Frontal cortex (tissue), 4 donors: Measurements from ENCODE around the gene PEAK1. TPM values are rescaled to one million over a fixed set of nuclear protein-coding genes. Genes with fewer than 3 reads are reported as not detected.
"Not testable (repeated sequence)": the region's sequence is repeated elsewhere in the genome, so short reads cannot be mapped to it uniquely, and the experiment has no call there.

ENCODE experiments used
- DNase-seq, 2 donors: peaks; one replicate each; pipeline ENCODE4 v3.0.0; 2012; ENCODE audit warnings: low spot score in 2 of 2
- FAIRE-seq: peaks from 2 replicates; lab custom pipeline; 2012; peaks lifted over from hg19 to GRCh38; lab: Jason Lieb, UNC
- total RNA-seq: library from RNA; depleted of rRNA; stranded (reverse); fragments of >200 nt; gene quantifications from one replicate; pipeline ENCODE4 v1.2.3, GENCODE V29; 2014
- donor health status: control.
- donor health status: control.
- donor health status: control.

Gene PEAK1
- total RNA-seq, 1 donor from 2014 or later: 15.9 TPM

DNA sequence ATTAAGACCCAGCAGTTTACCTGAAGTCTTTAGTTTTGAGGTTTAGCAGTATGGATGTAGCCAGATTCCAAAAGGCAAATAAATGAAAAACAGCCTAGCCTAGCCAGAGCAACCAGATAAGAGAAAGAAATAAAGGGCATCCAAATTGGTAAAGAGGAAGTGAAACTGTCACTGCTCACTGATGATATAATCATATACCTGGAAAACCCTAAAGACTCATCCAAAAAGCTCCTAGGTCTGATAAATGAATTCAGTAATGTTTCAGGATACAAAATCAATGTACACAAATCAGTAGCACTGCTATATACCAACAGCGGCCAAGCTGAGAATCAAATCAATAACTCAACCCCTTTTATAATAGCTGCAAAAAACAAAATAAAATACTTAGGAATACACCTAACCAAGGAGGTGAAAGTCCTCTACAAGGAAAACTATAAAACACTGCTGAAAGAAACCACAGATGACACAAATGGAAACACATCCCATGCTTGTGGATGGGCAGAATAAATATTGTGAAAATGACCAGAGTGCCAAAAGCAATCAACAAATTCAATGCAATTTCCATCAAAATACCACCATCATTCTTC, 13.6 kb downstream of the PEAK1 start:
- not testable (repeated sequence) for FAIRE-seq, DNase-seq

GRCh38 chr15:77402740-77403379, 17.0 kb downstream of the PEAK1 start:
- DNase-seq (no peak), FAIRE-seq (no peak)

GRCh38 chr15:77400258-77400657, 19.6 kb downstream of the PEAK1 start:
- DNase-seq: no peak
- FAIRE-seq: no peak

DNA sequence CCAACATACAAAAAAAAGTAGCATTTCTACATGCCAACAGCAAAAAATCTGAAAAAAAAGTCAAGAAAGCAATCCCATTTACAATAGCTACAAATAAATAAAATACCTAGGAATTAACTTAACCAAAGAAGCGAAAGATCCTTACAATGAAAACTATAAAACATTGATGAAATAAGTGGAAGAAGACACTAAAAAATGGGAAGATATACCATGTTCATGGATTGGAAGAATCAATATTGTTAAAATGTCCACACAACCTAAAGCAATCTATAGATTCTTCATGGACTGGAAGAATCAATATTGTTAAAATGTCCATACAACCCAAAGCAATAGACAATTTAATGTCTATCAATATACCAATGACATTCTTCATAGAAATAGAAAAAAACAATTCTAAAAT, 21.0 kb downstream of the PEAK1 start:
- FAIRE-seq (no peak), DNase-seq (no peak)

GRCh38 chr15:77396692-77397091, 23.2 kb downstream of the PEAK1 start:
- no peak for FAIRE-seq

GRCh38 chr15:77395013-77395774, 24.7 kb downstream of the PEAK1 start:
- DNase-seq: no peak
- FAIRE-seq: no peak

More at GRCh38 chr15:77396692-77397091, 23.2 kb downstream of the PEAK1 start:
- no peak for DNase-seq

DNA sequence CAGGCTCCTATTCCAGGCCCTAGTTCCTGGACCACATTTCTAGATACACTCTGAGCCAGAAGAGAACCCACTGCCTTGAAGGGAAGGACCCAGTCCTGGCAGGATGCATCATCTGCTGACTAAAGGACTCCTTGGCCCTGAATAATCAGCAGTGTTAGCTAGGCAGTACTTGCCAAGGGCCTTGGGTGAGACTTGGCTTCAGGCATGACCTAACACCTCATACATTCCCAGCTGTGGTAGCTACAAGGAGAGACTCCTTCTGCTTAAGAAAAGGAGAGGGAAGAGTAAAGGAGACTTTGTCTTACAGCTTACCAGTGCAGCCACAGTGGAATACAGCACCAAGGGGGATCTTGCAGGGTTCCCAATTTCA, 26.4 kb downstream of the PEAK1 start:
- DNase-seq (no peak), FAIRE-seq (no peak)

DNA sequence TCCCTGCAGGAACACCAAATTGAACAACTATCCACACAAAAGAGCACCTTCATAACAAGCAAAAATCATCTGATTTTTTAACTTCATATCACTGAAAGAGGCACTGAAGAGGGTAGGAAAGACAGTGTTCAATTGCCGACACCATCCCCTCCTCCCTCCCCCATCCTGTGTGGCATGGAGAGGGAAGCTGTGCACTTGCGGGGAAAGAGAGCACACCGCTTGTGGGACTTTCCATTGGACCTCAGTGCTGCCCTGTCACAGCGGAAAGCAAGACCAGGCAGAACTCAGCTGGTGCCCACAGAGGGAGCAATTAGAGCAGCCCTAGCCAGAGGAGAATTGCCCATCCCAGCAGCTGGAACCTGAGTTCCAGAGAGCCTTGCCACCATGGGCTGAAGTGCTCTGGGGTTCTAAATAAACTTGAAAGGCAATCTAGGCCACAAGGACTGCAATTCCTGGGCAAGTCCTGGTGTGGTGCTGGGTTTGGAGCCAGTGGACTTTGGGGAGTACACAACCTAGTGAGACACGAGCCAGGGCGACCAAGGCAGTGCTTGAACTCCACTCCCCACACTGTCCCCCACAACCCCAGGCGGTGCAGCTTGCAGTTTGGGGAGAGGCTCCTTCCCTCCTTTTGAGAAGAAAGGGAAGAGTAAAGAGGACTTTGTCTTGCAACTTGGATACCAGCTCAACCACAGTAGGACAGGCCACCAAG, 27.0 kb downstream of the PEAK1 start:
- FAIRE-seq: no peak
- no peak for DNase-seq

DNA sequence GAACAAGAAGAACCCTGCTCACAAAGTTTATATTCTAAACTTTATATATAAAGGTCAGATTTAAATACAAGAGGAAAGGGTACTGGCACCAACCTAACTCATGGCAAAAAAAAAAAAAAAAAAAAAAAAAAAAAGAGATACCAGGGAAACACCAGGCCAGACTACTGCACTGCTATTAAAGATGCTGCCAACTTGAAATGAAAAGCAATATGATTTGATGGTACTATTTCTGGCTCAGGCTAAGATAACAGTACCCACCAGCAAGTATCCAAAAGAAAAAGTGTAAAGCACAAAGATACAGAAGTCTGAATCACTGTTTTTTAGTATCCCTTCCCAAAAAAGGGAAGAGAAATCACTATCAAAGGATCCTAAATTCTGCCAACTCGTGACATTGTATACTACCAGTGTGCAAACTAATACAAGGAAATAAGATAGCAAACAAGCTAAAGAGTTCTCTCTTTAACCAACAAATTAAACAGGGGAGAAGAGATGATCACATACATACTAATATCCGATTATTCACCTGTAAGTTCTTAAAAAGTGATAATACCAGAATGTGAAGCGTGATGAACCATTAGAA, 28.4 kb downstream of the PEAK1 start:
- FAIRE-seq (no peak), DNase-seq (no peak)

- FAIRE-seq (no peak), DNase-seq (no peak)
Measured at GRCh38 chr15:77387365-77388105, 32.4 kb downstream of the PEAK1 start.

- no peak for FAIRE-seq
- no peak for DNase-seq
Measured at GRCh38 chr15:77386626-77387025, 33.3 kb downstream of the PEAK1 start.

DNA sequence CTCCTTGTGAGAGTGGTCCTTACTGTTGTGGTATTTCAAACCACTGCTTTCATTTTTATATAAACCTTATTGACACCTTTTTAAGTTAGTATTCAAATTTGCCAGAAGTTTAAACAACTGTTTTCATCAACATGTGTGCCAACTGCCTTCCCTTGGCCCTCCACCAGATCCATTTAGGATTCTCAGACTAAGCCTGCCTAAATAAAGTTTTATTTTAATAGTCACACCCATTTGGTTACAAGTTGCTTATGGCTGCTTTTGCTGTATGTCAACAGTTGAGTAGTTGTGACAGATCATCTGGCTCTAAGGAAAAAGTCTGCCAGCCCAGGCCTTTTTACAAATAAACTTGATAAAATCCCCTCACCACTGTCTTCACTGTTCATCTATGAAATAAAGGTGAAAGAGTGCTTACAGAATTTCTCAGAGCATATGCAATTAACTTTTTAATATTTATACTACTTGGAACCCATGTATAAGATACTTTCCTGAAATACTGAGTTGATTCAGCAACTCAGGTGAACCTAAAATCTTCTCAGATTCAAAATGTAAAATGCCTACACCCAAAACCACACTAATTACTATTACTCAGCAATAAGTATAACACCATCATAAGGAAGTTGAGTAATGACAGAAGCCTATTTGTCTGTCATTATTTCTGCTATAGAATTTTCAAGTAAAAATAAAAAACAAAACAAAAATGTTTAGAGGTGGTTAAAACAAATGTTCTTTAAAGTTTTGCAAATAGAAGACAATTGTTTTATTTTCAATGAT, 35.1 kb downstream of the PEAK1 start:
- DNase-seq (no peak), FAIRE-seq (no peak)

- no peak for FAIRE-seq
- DNase-seq: no peak
Measured at GRCh38 chr15:77384086-77384485, 35.8 kb downstream of the PEAK1 start.

DNA sequence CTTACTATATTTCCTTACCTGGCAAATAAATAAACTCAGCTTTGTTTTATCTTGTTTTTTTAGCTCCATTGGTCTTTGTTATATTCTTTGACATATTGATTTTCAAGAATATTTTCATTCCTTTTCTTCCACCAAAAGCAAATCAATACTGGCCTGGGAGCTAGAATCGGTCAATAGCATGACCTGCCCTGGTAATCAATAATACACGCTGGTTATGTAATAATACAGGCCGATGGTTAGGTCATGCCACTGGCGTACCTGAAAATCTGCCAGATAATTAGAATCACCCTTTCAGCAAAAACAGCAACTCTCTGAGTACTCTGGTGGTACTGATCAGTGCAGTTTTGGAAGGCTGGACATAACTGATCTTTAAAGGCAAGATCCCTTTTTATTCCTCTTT, 39.9 kb downstream of the PEAK1 start:
- no peak for DNase-seq
- FAIRE-seq: no peak

DNA sequence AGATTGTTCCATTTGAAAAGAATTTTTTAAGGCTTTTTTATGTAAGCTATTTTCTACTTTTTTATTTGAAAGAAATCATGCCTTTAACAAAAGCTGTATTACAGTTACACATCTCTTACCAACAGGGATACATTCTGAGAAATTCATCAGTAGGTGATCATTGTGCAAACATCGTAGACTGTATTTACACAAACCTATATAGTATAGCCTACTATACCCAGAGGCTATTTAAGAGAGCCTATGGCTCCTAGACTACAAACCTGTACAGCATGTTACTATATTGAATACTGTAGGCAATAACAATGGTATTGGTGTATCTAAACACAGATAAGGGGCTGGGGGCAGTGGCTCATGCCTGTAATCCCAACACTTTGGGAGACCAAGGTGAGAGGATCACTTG, 43.1 kb downstream of the PEAK1 start:
- DNase-seq: no peak
- no peak for FAIRE-seq

- DNase-seq: no peak
- FAIRE-seq: no peak
Measured at GRCh38 chr15:77375133-77375532, 44.8 kb downstream of the PEAK1 start.

DNA sequence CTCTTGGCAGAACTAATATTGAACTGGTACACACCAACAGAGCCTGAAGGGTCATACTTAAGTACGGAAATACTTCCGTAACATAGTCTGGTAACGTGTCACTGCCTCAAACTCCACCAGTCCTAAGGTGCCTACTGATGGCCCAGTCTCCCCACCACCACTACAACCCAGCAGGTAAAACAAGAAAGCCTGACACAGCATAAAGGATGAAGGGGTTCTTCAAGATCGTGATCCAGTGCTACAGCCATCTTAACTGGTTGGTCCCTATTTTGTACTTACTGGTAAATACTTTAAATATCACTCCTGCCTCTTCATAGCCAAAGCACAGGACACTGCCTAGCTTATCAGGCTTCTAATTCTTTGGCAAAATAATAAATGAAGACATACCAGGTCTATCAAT, 46.5 kb downstream of the PEAK1 start:
- FAIRE-seq (no peak), DNase-seq (no peak)

- no peak for DNase-seq
- no peak for FAIRE-seq
Measured at GRCh38 chr15:77371850-77372563, 47.9 kb downstream of the PEAK1 start.
